Endothelial cell of umbilical vein (primary cell): ENCODE results near the gene ORM2. TPM values are rescaled to one million over a fixed set of nuclear protein-coding genes. Genes with fewer than 3 reads are reported as not detected.

ENCODE experiments used
- BruUV-seq: library from RNA; stranded (reverse); fragments of 400-500 nt; replicated peaks from 2 replicates; lab custom pipeline; 2021; lab: Mats Ljungman, UMichigan
- CTCF ChIA-PET: fragments of 300-600, 350-600 bp; sonication (Branson Sonifier 250); formaldehyde crosslinking; loops from one replicate; lab custom pipeline; 2021; ENCODE audit warnings: antibody characterized with exemption, inconsistent platforms; lab: Charles Lee
- POLR2A ChIA-PET: fragments of 300-600, 350-600 bp; sonication (Branson Sonifier 250); formaldehyde crosslinking; loops from one replicate; lab custom pipeline; 2021; ENCODE audit warnings: antibody characterized with exemption, inconsistent platforms; lab: Charles Lee
- DNase-seq: peaks from one replicate; pipeline ENCODE4 v3.0.0-alpha.2; 2011; ENCODE audit warnings: low read depth, low spot score
- FAIRE-seq: peaks from 2 replicates; lab custom pipeline; 2011; peaks lifted over from hg19 to GRCh38; lab: Jason Lieb, UNC
- H2AFZ ChIP-seq: 2 replicates; pipeline ENCODE4 v1.6.0; 2012; ENCODE audit warnings: low read depth, low read length, control low read depth, inconsistent platforms
- H3K27ac ChIP-seq: 2 replicates; pipeline ENCODE4 v1.5.1; 2011; ENCODE audit warnings: low read depth, mild to moderate bottlenecking, control low read depth, low read length, moderate library complexity; ENCODE audit not compliant: insufficient read depth
- H3K27me3 ChIP-seq, 2 experiments: 2 replicates each; pipeline versions ENCODE4 v1.6.0 to v1.6.1; 2011; ENCODE audit warnings: low read length in 2 of 2, mixed read lengths in 1 of 2; ENCODE audit not compliant: control insufficient read depth in 2 of 2, insufficient read depth in 2 of 2
- H3K36me3 ChIP-seq, 2 experiments: 2 replicates in 1 of 2; 3 replicates in 1 of 2; pipeline ENCODE4 v1.5.1; 2011; ENCODE audit warnings: low read length in 2 of 2, mild to moderate bottlenecking in 1 of 2, moderate library complexity in 1 of 2; ENCODE audit not compliant: control insufficient read depth in 2 of 2, insufficient read depth in 2 of 2; ENCODE audit errors: extremely low read depth in 1 of 2
- H3K4me1 ChIP-seq: 3 replicates; pipeline ENCODE4 v1.5.1; 2011; ENCODE audit warnings: mild to moderate bottlenecking, low read length; ENCODE audit not compliant: control insufficient read depth, insufficient read depth; ENCODE audit errors: extremely low read depth
- H3K4me2 ChIP-seq: 2 replicates; pipeline ENCODE4 v1.6.1; 2011; ENCODE audit warnings: low read length, control low read depth, mixed read lengths; ENCODE audit not compliant: insufficient read depth
- H3K4me3 ChIP-seq, 3 experiments: fragments of 200-600 bp in 1 of 3; sonication (generic), shearing (Covaris generic) in 1 of 3; replicated peaks in 1 of 3; 2 replicates each; pipeline ENCODE4 v1.5.1; 2011 to 2016; ENCODE audit warnings: control low read depth in 3 of 3, low read length in 3 of 3, mild to moderate bottlenecking in 2 of 3, inconsistent platforms in 1 of 3, low read depth in 1 of 3, moderate library complexity in 1 of 3; ENCODE audit not compliant: insufficient read depth in 1 of 3
- H3K79me2 ChIP-seq: 2 replicates; pipeline ENCODE4 v1.6.0; 2012; ENCODE audit warnings: low read length, inconsistent platforms; ENCODE audit not compliant: control insufficient read depth, insufficient read depth
- H3K9ac ChIP-seq: replicated peaks from 2 replicates; pipeline ENCODE3; 2011; ENCODE audit warnings: low read length, control low read depth; ENCODE audit not compliant: insufficient read depth; ENCODE audit errors: extremely low read depth
- H3K9me1 ChIP-seq: replicated peaks from 3 replicates; pipeline ENCODE4 v1.6.0; 2011; ENCODE audit warnings: mild to moderate bottlenecking, low read length; ENCODE audit not compliant: control insufficient read depth, insufficient read depth; ENCODE audit errors: extremely low read depth
- H3K9me3 ChIP-seq: replicated peaks from 2 replicates; pipeline ENCODE4 v1.5.1; 2012; ENCODE audit warnings: low read length, inconsistent platforms; ENCODE audit not compliant: control insufficient read depth, insufficient read depth
- H4K20me1 ChIP-seq: replicated peaks from 2 replicates; pipeline ENCODE3; 2011; ENCODE audit warnings: mild to moderate bottlenecking, low read length; ENCODE audit not compliant: control insufficient read depth, insufficient read depth; ENCODE audit errors: extremely low read depth
- CTCF ChIP-seq, 2 donors: IDR thresholded peaks; 1 replicate in 1 of 2; 2 replicates in 1 of 2; pipeline ENCODE4 v1.5.1; 2011; ENCODE audit warnings: low read length in 2 of 2, mild to moderate bottlenecking in 2 of 2, moderate library complexity in 2 of 2, control low read depth in 1 of 2, inconsistent platforms in 1 of 2, low read depth in 1 of 2; ENCODE audit not compliant: insufficient read depth in 1 of 2; ENCODE audit errors: extremely low read depth in 1 of 2
- EZH2 ChIP-seq: IDR thresholded peaks from 2 replicates; pipeline ENCODE4 v1.6.1; 2012; ENCODE audit warnings: borderline replicate concordance, low read depth, mild to moderate bottlenecking, moderate library complexity, low read length, inconsistent platforms; ENCODE audit not compliant: severe bottlenecking
- FOS ChIP-seq: IDR thresholded peaks from 2 replicates; pipeline ENCODE4 v1.6.1; 2011; ENCODE audit warnings: mild to moderate bottlenecking, low read length, moderate library complexity, borderline replicate concordance; ENCODE audit not compliant: insufficient read depth
- GATA2 ChIP-seq: IDR thresholded peaks from 2 replicates; pipeline ENCODE4 v1.7.0; 2011; ENCODE audit warnings: low read depth, mild to moderate bottlenecking, moderate library complexity, mixed read lengths, low read length; ENCODE audit not compliant: insufficient read length, insufficient read depth
- JUN ChIP-seq: IDR thresholded peaks from 2 replicates; pipeline ENCODE4 v1.6.1; 2011; ENCODE audit warnings: borderline replicate concordance, low read depth; ENCODE audit not compliant: insufficient read length, insufficient read depth
- MAX ChIP-seq: IDR thresholded peaks from 2 replicates; pipeline ENCODE4 v1.6.1; 2011; ENCODE audit not compliant: insufficient read depth, insufficient read length
- MYC ChIP-seq: IDR thresholded peaks from one replicate; pipeline ENCODE4 v1.6.1; 2011; ENCODE audit warnings: mild to moderate bottlenecking, low read depth, low read length
- POLR2AphosphoS5 ChIP-seq: IDR thresholded peaks from 2 replicates; pipeline ENCODE4 v1.6.1; 2012; ENCODE audit warnings: low read depth, mild to moderate bottlenecking, control low read depth, low read length, moderate library complexity; ENCODE audit not compliant: insufficient read depth
- dilution Hi-C: fragments of 300-500 bp; cut with MboI; formaldehyde crosslinking; loops from one replicate; pipeline ENCODE4 v1.15.0; 2019; ENCODE audit warnings: low sequenced_read_pairs; ENCODE audit not compliant: extremely low pct_ligation_motif_present
- intact Hi-C: fragments of 100-400 bp; cut with micrococcal nuclease; formaldehyde crosslinking; loops from one replicate; pipeline ENCODE4 v1.10.0; 2022
- polyA plus RNA-seq, 4 experiments: library from polyadenylated mRNA; depleted of rRNA in 3 of 4; stranded (reverse) in 3 of 4; unstranded in 1 of 4; fragments of >200 nt; gene quantifications; 2 replicates each; pipeline versions ENCODE4 v1.2.1 to v1.2.3, GENCODE V29; 2011 to 2012; ENCODE audit warnings: missing spikeins in 1 of 4
- total RNA-seq: library from RNA; stranded (reverse); gene quantifications from 2 replicates; pipeline ENCODE4 v1.2.3, GENCODE V29; 2021

ORM2 gene
- total and polyA plus RNA-seq, 2 donors (not counting 3 experiments of a cell fraction or from before 2014, with no cell fraction given): not detected

DNA sequence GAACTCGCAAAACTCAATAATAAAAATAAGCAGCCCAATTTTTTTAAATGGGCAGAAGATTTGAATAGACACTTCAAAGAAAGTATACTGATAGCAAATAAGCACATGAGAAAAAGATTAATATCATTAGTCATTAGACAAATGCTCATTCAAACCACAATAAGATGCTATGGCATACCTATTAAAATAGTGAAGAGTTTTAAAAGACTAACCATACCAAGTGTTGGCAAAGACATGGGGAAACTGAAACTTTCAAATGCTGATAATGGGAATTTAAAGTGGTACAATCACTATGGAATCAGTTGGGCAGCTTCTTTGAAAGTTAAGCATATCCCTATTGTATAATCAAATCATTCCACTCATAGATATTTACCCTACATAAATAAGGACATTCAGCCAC is 33.3 kb upstream of the ORM2 start:
- no peaks in the 10 kb centered on the region for H3K9me1 ChIP-seq
- H3K36me3 ChIP-seq: peaks cover 11% of the 10 kb centered on the region in 2 experiments
- CTCF ChIA-PET: interaction anchor here (3.1 kb wide), 1 partner anchor 188 kb away, joined by 13 read pairs; no protein-coding TSS in a partner anchor
- H3K4me1 ChIP-seq: no peaks in the 10 kb centered on the region
- H4K20me1 ChIP-seq: no peaks in the 10 kb centered on the region
- no peaks in the 10 kb centered on the region for H3K79me2 ChIP-seq
- H3K4me2 ChIP-seq: no peak overlapping the region
- H3K9me3 ChIP-seq: no peaks in the 10 kb centered on the region
- H2AFZ ChIP-seq: no peak overlapping the region
- H3K9ac ChIP-seq: no peak overlapping the region
- DNase-seq (no peak), FAIRE-seq (no peak)
- POLR2A ChIA-PET: no interaction called here
- intact Hi-C loops: no loop called here
- no peak overlapping the region for H3K4me3 ChIP-seq
- BruUV-seq: no TSS peak
- TF ChIP-seq POLR2AphosphoS5 (no peak), EZH2 (no peak), GATA2 (no peak), MYC (no peak), CTCF (IDR thresholded peaks at IDR 0.05; ENCODE audit: extremely low read depth in 1 of 2, insufficient read depth in 1 of 2, low read depth in 1 of 2, low read length in 2 of 2) (no peak), FOS (no peak), MAX (no peak), JUN (no peak)
- no peak overlapping the region for H3K27ac ChIP-seq
- dilution Hi-C loops: loop anchor here (25.0 kb wide), 1 partner anchor 209 kb away; the partner anchor contains the start of genes AMBP and KIF12
- H3K27me3 ChIP-seq: no peaks in the 10 kb centered on the region
